Spleen (tissue), 7 donors: ENCODE data around the gene SMIM11.

Source experiments
- POLR2A ChIP-seq, 3 donors: fragments of 450-650 bp; IDR thresholded peaks; one replicate each; pipeline ENCODE4 v1.5.1; 2017; ENCODE audit warnings: antibody characterized with exemption in 3 of 3, mild to moderate bottlenecking in 1 of 3
- TF ChIP-seq, protein P1 (sequence below), 11 experiments: fragments of 200-600 bp in 7 of 11; fragments of 450-650 bp in 4 of 11; sonication (generic) in 4 of 11; IDR thresholded peaks in 8 of 11; conservative IDR thresholded peaks in 3 of 11; 1 replicate in 7 of 11; 2 replicates in 4 of 11; pipeline versions ENCODE4 v1.4.0 to v1.8.0; 2016 to 2021; ENCODE audit warnings: antibody characterized with exemption in 11 of 11, inconsistent platforms in 4 of 11, mild to moderate bottlenecking in 1 of 11
- donor health status: DM: no; HTN: no; CAD: no; lungs with moderate emphysema.
- donor health status: DM: no; HTN: no; CAD: no.
- donor health status: DM: no; HTN: no; CAD: no.

DNA sequence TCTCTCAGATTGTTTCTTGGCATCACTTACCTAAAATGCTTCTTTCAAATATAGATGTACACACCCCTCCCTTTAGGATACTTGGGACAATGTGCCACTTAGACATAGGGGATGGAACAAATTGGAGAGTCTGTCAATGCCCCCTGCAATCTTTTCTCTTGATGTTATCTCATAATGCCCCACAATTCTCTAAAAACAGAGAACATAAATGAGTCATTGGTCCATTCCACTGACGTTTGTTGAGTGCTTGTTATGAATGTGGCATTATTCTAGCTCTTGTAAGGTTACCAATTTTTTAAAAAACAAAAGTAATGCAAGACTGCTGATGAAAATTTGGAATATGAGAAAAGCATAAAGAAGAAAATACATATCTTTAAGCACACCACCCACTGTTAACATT, 5.6 kb upstream of the SMIM11 start:
- TF ChIP-seq POLR2A (IDR thresholded peaks at IDR 0.05), result no peak
- TF ChIP-seq, protein P1, sequence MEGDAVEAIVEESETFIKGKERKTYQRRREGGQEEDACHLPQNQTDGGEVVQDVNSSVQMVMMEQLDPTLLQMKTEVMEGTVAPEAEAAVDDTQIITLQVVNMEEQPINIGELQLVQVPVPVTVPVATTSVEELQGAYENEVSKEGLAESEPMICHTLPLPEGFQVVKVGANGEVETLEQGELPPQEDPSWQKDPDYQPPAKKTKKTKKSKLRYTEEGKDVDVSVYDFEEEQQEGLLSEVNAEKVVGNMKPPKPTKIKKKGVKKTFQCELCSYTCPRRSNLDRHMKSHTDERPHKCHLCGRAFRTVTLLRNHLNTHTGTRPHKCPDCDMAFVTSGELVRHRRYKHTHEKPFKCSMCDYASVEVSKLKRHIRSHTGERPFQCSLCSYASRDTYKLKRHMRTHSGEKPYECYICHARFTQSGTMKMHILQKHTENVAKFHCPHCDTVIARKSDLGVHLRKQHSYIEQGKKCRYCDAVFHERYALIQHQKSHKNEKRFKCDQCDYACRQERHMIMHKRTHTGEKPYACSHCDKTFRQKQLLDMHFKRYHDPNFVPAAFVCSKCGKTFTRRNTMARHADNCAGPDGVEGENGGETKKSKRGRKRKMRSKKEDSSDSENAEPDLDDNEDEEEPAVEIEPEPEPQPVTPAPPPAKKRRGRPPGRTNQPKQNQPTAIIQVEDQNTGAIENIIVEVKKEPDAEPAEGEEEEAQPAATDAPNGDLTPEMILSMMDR (IDR thresholded peaks at IDR 0.05 in 8 of 11, conservative IDR thresholded peaks at IDR 0.05 in 3 of 11), result no peak
